HCT116 (cell line): Measurements from ENCODE around the gene TENM4. TPM values are rescaled to one million over a fixed set of nuclear protein-coding genes. Genes with fewer than 3 reads are reported as not detected.
"Not testable (repeated sequence)": the region's sequence is repeated elsewhere in the genome, so short reads cannot be mapped to it uniquely, and the experiment has no call there.

Experiments
- ATAC-seq: fragments of 200-7000 bp; cut with Tn5 transposase; 2 replicates; pipeline ENCODE4 v1.9.1; 2020; ENCODE audit warnings: mild to moderate bottlenecking, moderate library complexity
- BruUV-seq: library from RNA; stranded (reverse); fragments of 400-500 nt; replicated peaks from 2 replicates; lab custom pipeline; 2021; lab: Mats Ljungman, UMichigan
- CTCF ChIA-PET: fragments of 300-600 bp; sonication (Branson Sonifier 250); formaldehyde crosslinking; loops from one replicate; lab custom pipeline; 2021; ENCODE audit warnings: antibody characterized with exemption; lab: Charles Lee
- POLR2A ChIA-PET: fragments of 300-600, 350-600 bp; sonication (Branson Sonifier 250); formaldehyde crosslinking; loops from one replicate; lab custom pipeline; 2021; ENCODE audit warnings: antibody characterized with exemption; lab: Charles Lee
- RAD21 ChIA-PET, 2 experiments: fragments of 300-600 bp; sonication (Branson Sonifier 250); formaldehyde crosslinking; loops; one replicate each; lab custom pipeline; 2023; ENCODE audit warnings: low total read pairs in 2 of 2; ENCODE audit not compliant: uncharacterized antibody in 2 of 2, unreplicated experiment in 2 of 2, low non-redundant PET in 1 of 2; lab: Charles Lee
- DNase-seq: peaks from one replicate; pipeline ENCODE4 v3.0.0-alpha.2; 2010; ENCODE audit warnings: low read depth, low spot score
- H2AFZ ChIP-seq: fragments of 200-600 bp; shearing (Covaris generic), sonication (generic); 2 replicates; pipeline ENCODE4 v1.6.1; 2017; ENCODE audit warnings: low read depth, mixed run types, mixed read lengths, antibody characterized with exemption, low read length; ENCODE audit not compliant: poor library complexity, severe bottlenecking
- H3K27ac ChIP-seq: 2 replicates; pipeline ENCODE4 v1.5.1; 2012; ENCODE audit warnings: low read depth, low read length
- H3K27me3 ChIP-seq: fragments of 200-600 bp; sonication (generic); 2 replicates; pipeline ENCODE4 v1.6.1; 2016; ENCODE audit warnings: mixed run types, low read length, mixed read lengths; ENCODE audit not compliant: insufficient read depth
- H3K36me3 ChIP-seq, 2 experiments: fragments of 200-500 bp in 1 of 2; fragments of 200-600 bp in 1 of 2; sonication (Bioruptor generic) in 1 of 2; sonication (generic) in 1 of 2; 2 replicates each; pipeline versions ENCODE4 v1.5.1 to v1.6.1; 2014 to 2016; ENCODE audit warnings: low read length in 2 of 2, inconsistent platforms in 1 of 2, mixed read lengths in 1 of 2, mixed run types in 1 of 2; ENCODE audit not compliant: insufficient read depth in 2 of 2, control insufficient read depth in 1 of 2
- H3K4me1 ChIP-seq, 2 experiments: fragments of 200-600 bp in 1 of 2; sonication (generic) in 1 of 2; 2 replicates each; pipeline versions ENCODE4 v1.5.1 to v1.6.1; 2012 to 2017; ENCODE audit warnings: low read length in 2 of 2, inconsistent platforms in 1 of 2, mild to moderate bottlenecking in 1 of 2, mixed read lengths in 1 of 2, mixed run types in 1 of 2, moderate library complexity in 1 of 2; ENCODE audit not compliant: insufficient read depth in 2 of 2, control insufficient read depth in 1 of 2
- H3K4me2 ChIP-seq: fragments of 200-600 bp; sonication (generic); 2 replicates; pipeline ENCODE4 v1.6.1; 2017; ENCODE audit warnings: mixed run types, low read length, mixed read lengths
- H3K4me3 ChIP-seq, 2 experiments: fragments of 200-600 bp in 1 of 2; sonication (generic) in 1 of 2; replicated peaks in 1 of 2; 2 replicates each; pipeline ENCODE4 v1.5.1; 2011 to 2016; ENCODE audit warnings: low read length in 2 of 2, control low read depth in 1 of 2, low read depth in 1 of 2, mild to moderate bottlenecking in 1 of 2, mixed read lengths in 1 of 2, mixed run types in 1 of 2
- H3K79me2 ChIP-seq: fragments of 200-600 bp; sonication (generic); 2 replicates; pipeline ENCODE4 v1.6.1; 2017; ENCODE audit warnings: mild to moderate bottlenecking, mixed run types, low read length, moderate library complexity, mixed read lengths; ENCODE audit not compliant: insufficient read depth
- H3K9ac ChIP-seq: fragments of 200-600 bp; sonication (generic); 2 replicates; pipeline ENCODE4 v1.6.1; 2016; ENCODE audit warnings: low read length, mixed read lengths
- H3K9me2 ChIP-seq: fragments of 200-600 bp; sonication (generic), shearing (Covaris generic); 2 replicates; pipeline ENCODE4 v1.6.1; 2017; ENCODE audit warnings: mixed run types, mild to moderate bottlenecking, moderate library complexity; ENCODE audit not compliant: insufficient read depth
- H3K9me3 ChIP-seq, 2 experiments: fragments of 200-500 bp in 1 of 2; fragments of 200-600 bp in 1 of 2; sonication (Bioruptor generic) in 1 of 2; sonication (generic) in 1 of 2; 2 replicates each; pipeline ENCODE4 v1.6.1; 2014 to 2017; ENCODE audit warnings: low read length in 2 of 2, mixed read lengths in 2 of 2, inconsistent platforms in 1 of 2, low read depth in 1 of 2, mild to moderate bottlenecking in 1 of 2, mixed run types in 1 of 2, moderate library complexity in 1 of 2; ENCODE audit not compliant: control insufficient read depth in 1 of 2, insufficient read depth in 1 of 2
- H4K20me1 ChIP-seq: fragments of 200-600 bp; sonication (generic), shearing (Covaris generic); 2 replicates; pipeline ENCODE4 v1.6.1; 2017; ENCODE audit warnings: mixed run types, mild to moderate bottlenecking, moderate library complexity; ENCODE audit not compliant: insufficient read depth
- CEBPB ChIP-seq: IDR thresholded peaks from 2 replicates; pipeline ENCODE4 v1.6.1; 2012; ENCODE audit warnings: low read depth
- EZH2 ChIP-seq: fragments of 200-600 bp; sonication (generic); IDR thresholded peaks from 2 replicates; pipeline ENCODE4 v1.6.1; 2017; ENCODE audit warnings: antibody characterized with exemption, mixed run types
- EZH2phosphoT487 ChIP-seq: fragments of 200-600 bp; IDR thresholded peaks from 2 replicates; pipeline ENCODE4 v1.6.1; 2018; ENCODE audit warnings: antibody characterized with exemption, borderline replicate concordance
- FOSL1 ChIP-seq: IDR thresholded peaks from 2 replicates; pipeline ENCODE4 v1.6.1; 2012; ENCODE audit warnings: low read depth
- MAX ChIP-seq: IDR thresholded peaks from 2 replicates; pipeline ENCODE4 v1.6.1; 2012
- POLR2A ChIP-seq: IDR thresholded peaks from 2 replicates; pipeline ENCODE4 v1.7.0; 2011; ENCODE audit warnings: borderline replicate concordance; ENCODE audit not compliant: insufficient read depth, insufficient read length; ENCODE audit errors: extremely low read depth
- REST ChIP-seq: IDR thresholded peaks from 2 replicates; pipeline ENCODE4 v1.6.1; 2012; ENCODE audit warnings: low read depth
- ZFX ChIP-seq: fragments of 450-650 bp; IDR thresholded peaks from 2 replicates; pipeline ENCODE4 v1.6.1; 2017
- intact Hi-C: fragments of 100-400 bp; cut with micrococcal nuclease; formaldehyde crosslinking; loops from 2 replicates; pipeline ENCODE4 v1.10.0; 2022
- total RNA-seq: library from RNA; stranded (reverse); gene quantifications from one replicate; pipeline ENCODE4 v1.2.1, GENCODE V29; 2021; ENCODE audit not compliant: unreplicated experiment

The TENM4 gene
- total RNA-seq, 1 experiment from 2014 or later, result 0.05 TPM

- TF ChIP-seq REST, result no peak
- no peak for TF ChIP-seq CEBPB
- no peak for TF ChIP-seq EZH2phosphoT487
- no peak for TF ChIP-seq MAX
- no peak for TF ChIP-seq EZH2
- TF ChIP-seq POLR2A, result no peak
- TF ChIP-seq FOSL1, result no peak
- TF ChIP-seq ZFX, result no peak
Measured at GRCh38 chr11:79226126-79226525, 214.7 kb downstream of the TENM4 start (continued).

GRCh38 chr11:79222163-79222562 is 218.7 kb downstream of the TENM4 start:
- H3K79me2 ChIP-seq, H3K9me3 ChIP-seq, H3K36me3 ChIP-seq, H3K27ac ChIP-seq, ATAC-seq, H3K4me2 ChIP-seq, H2AFZ ChIP-seq, CTCF ChIA-PET, POLR2A ChIA-PET, intact Hi-C loops, H4K20me1 ChIP-seq, H3K9ac ChIP-seq, H3K4me1 ChIP-seq, DNase-seq, RAD21 ChIA-PET, H3K4me3 ChIP-seq, H3K9me2 ChIP-seq, BruUV-seq: not testable (repeated sequence)
- peaks cover 22% of the 10 kb centered on the region for H3K27me3 ChIP-seq
